H9 (cell line): Measurements from ENCODE around the gene CELA2B. TPM values are rescaled to one million over a fixed set of nuclear protein-coding genes. Genes with fewer than 3 reads are reported as not detected.
A peak's percentile ranks its signal among the peaks of the same experiment; 100 is the strongest.
"Not testable (repeated sequence)": the region's sequence is repeated elsewhere in the genome, so short reads cannot be mapped to it uniquely, and the experiment has no call there.

Experiments used
- DNase-seq: peaks from one replicate; pipeline ENCODE4 v3.0.0-alpha.2; 2017
- H2AFZ ChIP-seq: one replicate; pipeline ENCODE4 v1.6.1; 2013; ENCODE audit warnings: mild to moderate bottlenecking, low read length, control low read depth, moderate library complexity
- H2AK5ac ChIP-seq: 2 replicates; pipeline ENCODE4 v1.6.1; 2013; ENCODE audit warnings: low read length, control low read depth, mixed read lengths; ENCODE audit not compliant: insufficient read length
- H2BK120ac ChIP-seq: one replicate; pipeline ENCODE4 v1.6.1; 2013; ENCODE audit warnings: low read depth, mild to moderate bottlenecking, low read length, control low read depth, inconsistent platforms; ENCODE audit not compliant: poor library complexity, severe bottlenecking
- H2BK12ac ChIP-seq: 2 replicates; pipeline ENCODE4 v1.6.1; 2013; ENCODE audit warnings: low read length, control low read depth, mixed read lengths, low read depth; ENCODE audit not compliant: insufficient read length
- H2BK15ac ChIP-seq: 2 replicates; pipeline ENCODE4 v1.6.1; 2013; ENCODE audit warnings: low read depth, low read length, control low read depth
- H2BK20ac ChIP-seq: one replicate; pipeline ENCODE4 v1.6.1; 2013; ENCODE audit warnings: low read depth, mild to moderate bottlenecking, low read length, control low read depth, inconsistent platforms; ENCODE audit not compliant: poor library complexity, severe bottlenecking
- H2BK5ac ChIP-seq: 2 replicates; pipeline ENCODE4 v1.6.1; 2013; ENCODE audit warnings: low read length, control low read depth, mixed read lengths; ENCODE audit not compliant: insufficient read length
- H3K14ac ChIP-seq: 2 replicates; pipeline ENCODE4 v1.6.1; 2013; ENCODE audit warnings: low read length, control low read depth; ENCODE audit not compliant: insufficient read depth
- H3K18ac ChIP-seq: 2 replicates; pipeline ENCODE4 v1.6.1; 2013; ENCODE audit warnings: low read depth, mild to moderate bottlenecking, mixed read lengths, low read length, control low read depth; ENCODE audit not compliant: insufficient read length
- H3K23ac ChIP-seq: 2 replicates; pipeline ENCODE4 v1.6.1; 2013; ENCODE audit warnings: low read length, control low read depth, mixed read lengths, low read depth; ENCODE audit not compliant: insufficient read length
- H3K23me2 ChIP-seq: 2 replicates; pipeline ENCODE4 v1.6.1; 2013; ENCODE audit warnings: low read depth, mild to moderate bottlenecking, mixed read lengths, low read length, control low read depth; ENCODE audit not compliant: insufficient read length, poor library complexity, severe bottlenecking
- H3K27ac ChIP-seq: 2 replicates; pipeline ENCODE4 v1.5.1; 2013; ENCODE audit warnings: low read length, control low read depth, mixed read lengths, low read depth; ENCODE audit not compliant: insufficient read length
- H3K27me3 ChIP-seq: 2 replicates; pipeline ENCODE4 v1.6.1; 2013; ENCODE audit warnings: low read length, control low read depth, inconsistent platforms; ENCODE audit not compliant: insufficient read depth
- H3K4ac ChIP-seq: 2 replicates; pipeline ENCODE4 v1.6.1; 2013; ENCODE audit warnings: low read depth, mild to moderate bottlenecking, control low read depth, inconsistent platforms, low read length, moderate library complexity
- H3K4me1 ChIP-seq: 2 replicates; pipeline ENCODE4 v1.6.1; 2013; ENCODE audit warnings: low read length, control low read depth, inconsistent platforms; ENCODE audit not compliant: insufficient read depth
- H3K4me2 ChIP-seq: 2 replicates; pipeline ENCODE4 v1.6.1; 2013; ENCODE audit warnings: low read length, control low read depth, mixed read lengths; ENCODE audit not compliant: insufficient read length, insufficient read depth
- H3K56ac ChIP-seq: 2 replicates; pipeline ENCODE4 v1.6.1; 2013; ENCODE audit warnings: low read depth, mild to moderate bottlenecking, mixed read lengths, low read length, control low read depth; ENCODE audit not compliant: insufficient read length
- H3K79me1 ChIP-seq: 2 replicates; pipeline ENCODE4 v1.6.1; 2013; ENCODE audit warnings: low read depth, mild to moderate bottlenecking, moderate library complexity, low read length, control low read depth, inconsistent platforms; ENCODE audit not compliant: insufficient read depth, poor library complexity, severe bottlenecking
- H3K79me2 ChIP-seq: 2 replicates; pipeline ENCODE4 v1.6.1; 2013; ENCODE audit warnings: low read length, control low read depth, inconsistent platforms; ENCODE audit not compliant: insufficient read depth
- H3K9ac ChIP-seq: 2 replicates; pipeline ENCODE4 v1.6.1; 2013; ENCODE audit warnings: low read length, control low read depth, mixed read lengths; ENCODE audit not compliant: insufficient read length; ENCODE audit errors: extremely low read depth
- H3K9me3 ChIP-seq: one replicate; pipeline ENCODE4 v1.6.1; 2013; ENCODE audit warnings: low read depth, low read length, inconsistent platforms; ENCODE audit not compliant: control insufficient read depth
- H3T11ph ChIP-seq: one replicate; pipeline ENCODE4 v1.6.1; 2013; ENCODE audit warnings: mild to moderate bottlenecking, low read length, control low read depth, inconsistent platforms
- H4K20me1 ChIP-seq: one replicate; pipeline ENCODE4 v1.6.1; 2013; ENCODE audit not compliant: control insufficient read depth, insufficient read length, insufficient read depth
- H4K5ac ChIP-seq: 2 replicates; pipeline ENCODE4 v1.6.1; 2013; ENCODE audit warnings: low read depth, mild to moderate bottlenecking, mixed read lengths, low read length, control low read depth; ENCODE audit not compliant: insufficient read length
- H4K8ac ChIP-seq: replicated peaks from 2 replicates; pipeline ENCODE4 v1.6.1; 2013; ENCODE audit warnings: low read length, control low read depth, mixed read lengths, low read depth; ENCODE audit not compliant: insufficient read length
- H4K91ac ChIP-seq: 2 replicates; pipeline ENCODE4 v1.6.1; 2013; ENCODE audit warnings: low read depth, mild to moderate bottlenecking, moderate library complexity, mixed read lengths, low read length, control low read depth; ENCODE audit not compliant: insufficient read length
- H3K27ac Mint-ChIP-seq, 3 experiments: 2 replicates in 2 of 3; 3 replicates in 1 of 3; pipeline ENCODE4 v1.8.0; 2020 to 2021; ENCODE audit warnings: mixed read lengths in 3 of 3, mild to moderate bottlenecking in 1 of 3, moderate library complexity in 1 of 3
- H3K27me3 Mint-ChIP-seq: 2 replicates; pipeline ENCODE4 v1.8.0; 2021; ENCODE audit warnings: low read depth, mild to moderate bottlenecking, moderate library complexity, mixed read lengths
- H3K36me3 Mint-ChIP-seq, 3 experiments: 2 replicates in 2 of 3; 3 replicates in 1 of 3; pipeline ENCODE4 v1.8.0; 2020 to 2021; ENCODE audit warnings: low read depth in 3 of 3, mixed read lengths in 3 of 3; ENCODE audit not compliant: insufficient read depth in 1 of 3
- H3K4me1 Mint-ChIP-seq, 2 experiments: 2 replicates each; pipeline ENCODE4 v1.8.0; 2020; ENCODE audit warnings: mixed read lengths in 2 of 2
- H3K4me3 Mint-ChIP-seq, 2 experiments: 2 replicates in 1 of 2; 3 replicates in 1 of 2; pipeline ENCODE4 v1.8.0; 2020 to 2021; ENCODE audit warnings: mild to moderate bottlenecking in 2 of 2, mixed read lengths in 2 of 2, moderate library complexity in 1 of 2
- H3K9me3 Mint-ChIP-seq, 2 experiments: 2 replicates in 1 of 2; 3 replicates in 1 of 2; pipeline ENCODE4 v1.8.0; 2020; ENCODE audit warnings: mild to moderate bottlenecking in 2 of 2, mixed read lengths in 2 of 2, moderate library complexity in 1 of 2
- WGBS: extraction: QIAGEN DNeasy Blood & Tissue Kit; methylation state at CpG from one replicate; pipeline ENCODE4 v1.1.7; 2013; ENCODE audit warnings: missing lambda C conversion rate, low lambda C conversion rate, mixed read lengths; ENCODE audit not compliant: insufficient read length; ENCODE audit errors: extremely low coverage; 5-methylcytosine and 5-hydroxymethylcytosine counted together
- total RNA-seq: library from RNA; stranded (reverse); gene quantifications from 2 replicates; pipeline ENCODE4 v1.2.1, GENCODE V29; 2021
- TF ChIP-seq, protein P1 (sequence below): fragments of 200-600 bp; sonication (generic); conservative IDR thresholded peaks from 3 replicates; pipeline ENCODE4 v1.8.0; 2021; ENCODE audit warnings: antibody characterized with exemption, mild to moderate bottlenecking

Gene CELA2B
- total RNA-seq, 1 experiment from 2014 or later = not detected

DNA sequence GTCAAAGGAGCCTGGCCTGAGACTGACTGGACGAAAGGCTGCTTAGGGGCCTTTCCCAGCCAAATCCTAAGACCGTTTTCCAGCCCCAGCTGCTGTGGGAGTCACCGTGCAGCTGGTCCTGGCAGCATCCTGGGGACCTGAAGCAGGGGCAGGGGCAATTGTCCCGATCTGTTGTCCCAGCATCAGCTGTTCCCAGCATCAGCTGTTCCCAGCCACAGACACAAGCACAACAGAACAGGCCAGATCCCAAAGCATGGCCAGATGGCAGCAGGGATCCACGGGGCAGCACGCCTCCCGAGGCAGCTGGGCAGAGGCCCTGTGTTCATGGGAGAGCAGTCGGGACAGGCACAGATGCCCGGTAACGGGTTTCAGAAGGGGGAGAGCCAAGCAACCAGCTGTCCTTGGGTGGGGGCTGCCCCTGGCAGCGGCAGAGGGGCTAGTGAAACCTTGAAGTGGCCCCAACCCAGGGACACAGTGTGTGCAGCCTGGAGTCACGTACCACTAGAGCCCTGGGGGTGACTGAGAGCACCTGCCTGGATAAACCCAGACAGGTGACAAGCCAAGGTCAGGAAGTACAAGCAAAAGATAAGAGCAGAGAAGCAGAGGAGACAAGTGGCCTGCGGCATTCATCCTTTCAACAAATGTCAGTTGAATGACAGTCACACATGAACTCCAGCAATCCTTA, 13.3 kb downstream of the CELA2B start:
- WGBS = no CpG with 5 or more reads among the region's 13 CpGs
- H3K27me3 ChIP-seq = no peaks in the 10 kb centered on the region
- no peaks in the 10 kb centered on the region for H3K79me2 ChIP-seq
- no peaks in the 10 kb centered on the region for H3K9me3 ChIP-seq
- H3K56ac ChIP-seq = no peak overlapping the region
- no peak overlapping the region for H3K14ac ChIP-seq
- no peak overlapping the region for H2AK5ac ChIP-seq
- H4K91ac ChIP-seq = no peak overlapping the region
- H4K20me1 ChIP-seq = no peaks in the 10 kb centered on the region
- Mint-ChIP-seq H3K27ac (peak overlapping the region in 1 of 3 experiments; percentile 53; a peak in 1 of 7 replicates), H3K27me3 (no peaks in the 10 kb centered on the region), H3K36me3 (peaks cover 4 to 35% (median 22%) of the 10 kb centered on the region in 3 experiments), H3K9me3 (no peaks in the 10 kb centered on the region), H3K4me3 (no peak overlapping the region), H3K4me1 (no peaks in the 10 kb centered on the region)
- no peak overlapping the region for H3K4ac ChIP-seq
- no peaks in the 10 kb centered on the region for H3K79me1 ChIP-seq
- H2BK15ac ChIP-seq = no peak overlapping the region
- no peak overlapping the region for H2AFZ ChIP-seq
- H3K4me2 ChIP-seq = no peak overlapping the region
- H3K4me1 ChIP-seq = no peaks in the 10 kb centered on the region
- H3K23me2 ChIP-seq = no peaks in the 10 kb centered on the region
- H4K5ac ChIP-seq = no peak overlapping the region
- TF ChIP-seq, protein P1, sequence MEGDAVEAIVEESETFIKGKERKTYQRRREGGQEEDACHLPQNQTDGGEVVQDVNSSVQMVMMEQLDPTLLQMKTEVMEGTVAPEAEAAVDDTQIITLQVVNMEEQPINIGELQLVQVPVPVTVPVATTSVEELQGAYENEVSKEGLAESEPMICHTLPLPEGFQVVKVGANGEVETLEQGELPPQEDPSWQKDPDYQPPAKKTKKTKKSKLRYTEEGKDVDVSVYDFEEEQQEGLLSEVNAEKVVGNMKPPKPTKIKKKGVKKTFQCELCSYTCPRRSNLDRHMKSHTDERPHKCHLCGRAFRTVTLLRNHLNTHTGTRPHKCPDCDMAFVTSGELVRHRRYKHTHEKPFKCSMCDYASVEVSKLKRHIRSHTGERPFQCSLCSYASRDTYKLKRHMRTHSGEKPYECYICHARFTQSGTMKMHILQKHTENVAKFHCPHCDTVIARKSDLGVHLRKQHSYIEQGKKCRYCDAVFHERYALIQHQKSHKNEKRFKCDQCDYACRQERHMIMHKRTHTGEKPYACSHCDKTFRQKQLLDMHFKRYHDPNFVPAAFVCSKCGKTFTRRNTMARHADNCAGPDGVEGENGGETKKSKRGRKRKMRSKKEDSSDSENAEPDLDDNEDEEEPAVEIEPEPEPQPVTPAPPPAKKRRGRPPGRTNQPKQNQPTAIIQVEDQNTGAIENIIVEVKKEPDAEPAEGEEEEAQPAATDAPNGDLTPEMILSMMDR = no peak
- H2BK120ac ChIP-seq = no peak overlapping the region
- no peak overlapping the region for H3K9ac ChIP-seq
- H2BK5ac ChIP-seq = no peak overlapping the region
- DNase-seq = no peak
- H3T11ph ChIP-seq = no peak overlapping the region
- H3K18ac ChIP-seq = no peak overlapping the region
- no peak overlapping the region for H3K23ac ChIP-seq
- no peak overlapping the region for H2BK12ac ChIP-seq
- no peak overlapping the region for H4K8ac ChIP-seq
- H3K27ac ChIP-seq = no peak overlapping the region
- no peak overlapping the region for H2BK20ac ChIP-seq

DNA sequence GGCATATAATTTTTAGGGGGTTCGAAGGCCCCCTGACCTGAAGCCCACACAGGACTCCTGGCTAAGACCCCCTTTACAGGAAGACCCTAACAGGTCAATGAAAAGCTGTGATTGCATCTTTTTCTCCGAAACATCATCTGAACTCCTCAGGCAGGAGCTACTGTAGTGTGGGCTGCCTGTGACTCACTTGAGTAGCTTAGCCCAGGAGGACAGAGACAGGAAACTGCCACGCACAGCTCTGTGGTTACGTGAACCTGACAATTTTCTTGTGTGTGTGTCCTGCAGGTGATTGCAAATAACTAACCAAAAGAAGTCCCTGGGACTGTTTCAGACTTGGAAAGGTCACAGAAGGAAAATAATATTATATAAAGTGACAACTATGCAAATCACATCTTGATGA, 15.1 kb downstream of the CELA2B start:
- H2BK12ac ChIP-seq, H3K4ac ChIP-seq, H3K56ac ChIP-seq, H3K79me1 ChIP-seq, H2BK120ac ChIP-seq, H2BK15ac ChIP-seq, H3K9me3 Mint-ChIP-seq, H3K4me1 ChIP-seq, H4K91ac ChIP-seq, H3K4me3 Mint-ChIP-seq, H3K23me2 ChIP-seq, H3K79me2 ChIP-seq, H3T11ph ChIP-seq, H2AK5ac ChIP-seq, H2AFZ ChIP-seq, H3K4me2 ChIP-seq, H3K27ac Mint-ChIP-seq, H3K14ac ChIP-seq, H3K9me3 ChIP-seq, H3K4me1 Mint-ChIP-seq, H4K8ac ChIP-seq, H4K5ac ChIP-seq, H3K27me3 Mint-ChIP-seq, H2BK5ac ChIP-seq, H3K9ac ChIP-seq, DNase-seq, H2BK20ac ChIP-seq, H3K23ac ChIP-seq, H3K27ac ChIP-seq, H3K27me3 ChIP-seq, H4K20me1 ChIP-seq, H3K18ac ChIP-seq: not testable (repeated sequence)
- H3K36me3 Mint-ChIP-seq = peaks cover 10 to 37% (median 30%) of the 10 kb centered on the region in 3 experiments
- WGBS = no CpG with 5 or more reads among the region's 4 CpGs
